Mucosa of rectum (tissue), 2 donors: ENCODE results near the gene MMEL1.

ENCODE experiments used
- H3K27ac ChIP-seq, 2 donors: one replicate each; pipeline ENCODE4 v1.7.0; 2013; ENCODE audit warnings: inconsistent platforms in 2 of 2, low read depth in 2 of 2, low read length in 2 of 2
- H3K27me3 ChIP-seq, 2 donors: one replicate each; pipeline ENCODE4 v1.7.0; 2013; ENCODE audit warnings: low read length in 2 of 2; ENCODE audit not compliant: control insufficient read depth in 2 of 2, insufficient read depth in 2 of 2
- H3K36me3 ChIP-seq, 2 donors: one replicate each; pipeline ENCODE4 v1.7.0; 2013; ENCODE audit warnings: low read length in 2 of 2; ENCODE audit not compliant: control insufficient read depth in 2 of 2, insufficient read depth in 2 of 2
- H3K4me1 ChIP-seq, 2 donors: one replicate each; pipeline ENCODE4 v1.7.0; 2013; ENCODE audit warnings: low read length in 2 of 2, mild to moderate bottlenecking in 1 of 2; ENCODE audit not compliant: control insufficient read depth in 2 of 2, insufficient read depth in 2 of 2
- H3K4me3 ChIP-seq, 2 donors: one replicate each; pipeline ENCODE4 v1.7.0; 2013; ENCODE audit warnings: low read length in 2 of 2
- H3K9ac ChIP-seq, 2 donors: one replicate each; pipeline ENCODE4 v1.7.0; 2013; ENCODE audit warnings: low read length in 2 of 2, low read depth in 1 of 2, mild to moderate bottlenecking in 1 of 2
- H3K9me3 ChIP-seq, 2 donors: one replicate each; pipeline ENCODE4 v1.7.0; 2013; ENCODE audit warnings: low read length in 2 of 2; ENCODE audit not compliant: control insufficient read depth in 2 of 2
- donor health status: healthy.
- donor health status: Normal muscosa, but diverticular disease.

MMEL1 gene

DNA sequence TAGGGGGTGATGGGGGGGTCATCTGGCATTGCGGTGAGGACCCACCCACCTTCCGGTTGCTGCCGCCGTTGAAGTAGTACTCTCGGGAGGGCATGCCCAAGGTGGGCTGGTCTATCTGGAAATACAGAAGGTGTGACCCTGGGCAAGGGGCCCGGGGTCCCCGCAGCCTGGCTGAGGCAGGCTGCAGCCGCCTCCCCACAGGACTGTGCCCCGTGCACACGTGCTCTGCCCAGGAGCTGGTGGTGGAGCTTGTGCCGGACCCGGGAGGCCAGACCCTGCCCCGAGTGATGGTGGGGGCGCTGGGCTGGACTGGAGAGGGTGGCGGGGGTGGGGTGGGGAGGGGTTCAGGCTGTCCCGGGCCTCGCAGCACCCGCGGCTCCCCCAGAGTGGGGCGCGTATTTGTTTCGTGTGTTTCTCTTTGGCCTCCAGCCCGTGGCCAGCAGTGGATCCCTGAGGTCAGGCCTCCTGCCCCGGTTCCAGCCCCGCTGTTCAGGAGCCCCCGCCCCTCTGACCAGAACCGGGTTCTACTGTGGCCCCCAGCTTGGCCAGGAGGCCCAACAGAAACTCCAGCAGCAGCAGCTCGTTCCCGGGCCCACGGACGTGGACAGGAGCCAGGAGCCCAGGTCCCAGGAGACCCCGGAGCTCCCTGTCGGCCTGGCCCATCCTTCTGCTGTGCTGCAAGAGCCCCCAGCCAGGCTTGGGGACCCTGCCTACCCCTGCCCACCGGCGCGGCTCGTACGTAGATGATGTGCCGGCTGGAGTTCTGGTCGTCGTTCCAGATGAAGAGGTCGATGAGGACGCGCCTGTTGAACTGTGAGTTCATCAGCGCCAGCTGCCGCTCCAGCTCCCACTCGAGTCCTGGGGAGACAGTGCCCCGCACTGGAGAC is 27.1 kb downstream of the MMEL1 start:
- Histone ChIP-seq H3K9ac (no peak overlapping the region), H3K27ac (no peak overlapping the region), H3K9me3 (no peaks in the 10 kb centered on the region), H3K4me1 (no peaks in the 10 kb centered on the region), H3K36me3 (no peaks in the 10 kb centered on the region), H3K4me3 (no peak overlapping the region), H3K27me3 (no peaks in the 10 kb centered on the region)

DNA sequence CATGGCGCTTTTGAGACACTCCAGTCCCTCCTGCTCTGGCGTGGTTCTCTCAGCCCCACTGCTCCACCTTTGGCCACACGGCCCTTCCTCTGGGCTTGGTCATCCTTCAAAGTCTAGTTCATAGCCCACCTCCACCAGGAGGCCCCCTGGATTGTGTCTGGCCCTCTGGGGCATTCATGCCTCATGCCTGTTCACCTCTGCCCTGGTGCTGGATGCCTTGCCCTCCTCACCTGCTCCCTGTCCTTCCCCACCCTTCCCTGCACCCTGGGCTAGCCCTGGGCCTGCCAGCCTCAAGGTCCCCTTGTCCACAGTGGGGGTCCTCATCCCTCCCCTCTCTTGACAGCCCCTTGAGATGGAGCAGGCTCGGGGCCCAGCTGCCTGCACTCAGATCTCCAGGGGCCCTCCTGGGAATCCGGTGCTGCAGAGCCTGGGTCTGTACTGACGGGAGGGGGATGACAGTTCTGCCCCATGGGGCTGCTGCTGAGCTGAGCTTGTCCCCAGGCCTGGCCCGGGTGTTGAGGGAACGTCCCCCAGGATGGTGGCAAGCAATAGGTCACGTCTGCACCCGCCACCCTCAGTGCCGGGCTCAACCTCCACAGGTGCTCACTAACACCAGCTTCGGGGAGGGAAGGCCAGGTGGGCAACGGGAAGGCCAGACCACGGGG is 27.8 kb downstream of the MMEL1 start:
- Histone ChIP-seq H3K27me3 (no peaks in the 10 kb centered on the region), H3K9ac (no peak overlapping the region)

DNA sequence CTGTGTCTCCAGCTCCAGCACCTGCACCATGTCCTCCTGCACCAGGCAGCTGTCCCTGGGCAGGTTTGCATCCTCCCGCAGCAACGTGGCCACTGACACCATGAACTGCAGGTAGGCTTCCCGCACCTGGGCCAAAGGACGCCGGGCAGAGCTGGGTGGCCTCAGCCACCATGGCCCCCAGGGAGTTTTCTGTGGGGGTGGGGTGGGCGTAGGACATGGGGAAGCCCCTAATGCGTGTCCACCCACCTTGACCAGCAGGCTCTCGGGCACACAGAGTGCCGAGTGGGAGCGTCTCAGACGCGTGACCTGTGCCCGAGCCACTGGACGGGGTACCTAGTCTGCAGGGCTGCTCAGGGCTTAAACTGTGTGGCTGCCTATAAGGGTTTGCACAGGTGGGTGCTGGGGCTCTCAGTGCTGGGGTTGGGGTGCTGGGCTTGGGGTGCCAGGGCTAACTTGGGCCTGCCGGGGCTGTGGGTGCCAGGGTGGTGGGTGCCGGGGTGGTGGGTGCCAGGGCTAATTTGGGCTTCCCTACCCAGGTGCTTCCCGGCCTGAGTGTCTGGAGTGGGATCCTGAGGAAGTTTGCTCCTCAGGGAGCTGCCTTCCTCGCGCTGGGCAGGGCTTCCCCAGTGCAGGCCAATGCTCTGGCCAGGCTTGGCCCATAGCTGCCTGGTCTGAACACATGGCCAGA is 28.5 kb downstream of the MMEL1 start:
- Histone ChIP-seq H3K27ac (no peak overlapping the region), H3K4me1 (no peaks in the 10 kb centered on the region), H3K9ac (no peak overlapping the region), H3K27me3 (no peaks in the 10 kb centered on the region), H3K36me3 (no peaks in the 10 kb centered on the region), H3K4me3 (no peak overlapping the region), H3K9me3 (no peaks in the 10 kb centered on the region)

More for the DNA sequence above, 27.8 kb downstream of the MMEL1 start:
- no peak overlapping the region for H3K27ac ChIP-seq
- no peak overlapping the region for H3K4me3 ChIP-seq
- H3K36me3 ChIP-seq: no peaks in the 10 kb centered on the region
- no peaks in the 10 kb centered on the region for H3K9me3 ChIP-seq
- no peaks in the 10 kb centered on the region for H3K4me1 ChIP-seq

DNA sequence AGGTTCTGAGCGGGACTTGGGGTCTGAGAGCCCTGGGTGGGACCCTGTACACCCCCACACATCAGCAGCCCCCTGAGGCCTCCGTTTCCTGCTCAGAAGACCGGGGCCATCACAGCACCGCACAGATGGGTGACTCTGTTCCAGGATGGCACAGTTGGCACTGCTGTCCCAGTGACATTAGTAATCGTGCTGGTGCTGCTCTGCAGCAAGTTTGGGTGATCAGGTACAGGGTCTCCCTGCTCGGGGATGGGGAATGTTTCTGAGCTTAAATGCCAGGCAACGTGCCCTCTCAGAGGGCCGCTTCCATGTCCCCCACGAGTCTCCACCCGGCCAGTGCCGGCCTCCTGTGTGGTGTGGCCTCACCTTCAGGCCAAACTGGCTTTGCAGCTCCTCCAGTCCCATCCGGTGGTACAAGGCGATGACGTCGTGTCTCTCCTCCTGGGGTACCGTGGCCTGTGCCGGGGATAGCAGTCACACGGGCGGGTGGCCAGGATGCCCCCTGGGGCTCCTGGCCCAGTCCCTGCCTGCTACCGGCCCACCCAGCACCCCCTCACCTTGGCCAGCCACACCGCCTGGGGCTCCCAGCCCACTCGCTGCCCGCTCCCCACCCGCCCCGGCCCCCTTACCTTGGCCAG is 29.2 kb downstream of the MMEL1 start:
- Histone ChIP-seq H3K9me3 (no peaks in the 10 kb centered on the region), H3K9ac (no peak overlapping the region), H3K27me3 (no peaks in the 10 kb centered on the region), H3K4me1 (no peaks in the 10 kb centered on the region), H3K27ac (no peak overlapping the region), H3K4me3 (no peak overlapping the region), H3K36me3 (no peaks in the 10 kb centered on the region)

DNA sequence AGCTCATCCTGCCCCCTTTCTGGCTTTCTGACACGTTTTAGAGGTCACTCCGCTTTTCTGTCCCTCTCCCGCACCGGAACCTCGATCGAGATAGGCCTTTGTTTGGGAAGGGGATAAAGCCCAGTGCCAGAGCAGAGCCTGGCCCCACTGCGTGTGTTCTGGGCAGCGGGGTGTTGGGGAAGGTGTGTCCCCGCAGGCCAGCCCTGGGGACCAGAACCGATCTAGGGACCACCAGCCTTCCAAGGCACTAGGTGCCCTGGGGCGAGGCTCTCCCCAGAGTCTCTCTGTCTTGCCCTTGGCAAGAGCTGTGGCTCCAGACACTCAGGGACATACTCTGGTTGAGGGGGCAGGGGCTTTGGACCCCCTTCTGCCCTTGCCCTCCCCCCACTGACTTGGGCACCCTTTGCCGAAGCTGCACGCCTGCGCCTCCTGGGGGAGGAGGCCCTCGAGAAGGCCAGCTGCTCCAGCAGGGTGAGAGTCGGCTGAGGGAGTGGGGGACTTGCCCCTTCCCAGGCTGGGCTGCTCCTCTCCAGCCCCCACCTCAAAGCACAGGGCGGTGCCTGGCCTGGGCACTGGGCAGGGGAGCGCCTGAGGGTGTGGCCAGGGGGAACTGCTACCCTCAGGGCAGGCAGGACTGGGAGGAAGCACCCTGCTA is 29.8 kb downstream of the MMEL1 start:
- no peaks in the 10 kb centered on the region for H3K36me3 ChIP-seq
- no peaks in the 10 kb centered on the region for H3K4me1 ChIP-seq
- H3K9me3 ChIP-seq: no peaks in the 10 kb centered on the region
- no peak overlapping the region for H3K9ac ChIP-seq
- no peak overlapping the region for H3K27ac ChIP-seq
- no peaks in the 10 kb centered on the region for H3K27me3 ChIP-seq
- no peak overlapping the region for H3K4me3 ChIP-seq

DNA sequence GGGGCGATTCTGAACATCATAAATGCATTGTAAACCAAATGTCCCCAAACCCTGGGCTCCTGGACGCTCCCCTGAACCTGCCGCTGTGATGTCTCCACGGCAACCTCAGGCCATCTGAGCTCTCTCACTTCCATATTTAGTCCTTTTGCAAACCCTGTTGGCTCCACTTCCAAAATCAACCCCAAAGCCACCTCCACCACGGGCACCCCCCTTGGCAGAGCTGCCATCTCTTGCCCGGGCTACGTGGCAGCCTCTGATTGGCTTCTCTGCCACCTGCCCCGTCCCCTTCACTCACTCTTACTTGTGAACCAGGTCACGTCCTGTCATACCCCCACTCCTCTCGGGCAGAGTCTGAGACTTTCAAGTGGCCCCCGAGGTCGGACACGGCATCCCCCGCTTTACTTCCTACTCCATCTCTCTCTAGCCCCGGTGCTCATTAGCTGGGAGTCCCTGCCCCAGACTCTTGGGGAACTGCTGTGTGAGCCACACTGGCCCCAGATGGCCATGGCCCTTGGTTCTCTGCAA is 30.4 kb downstream of the MMEL1 start:
- Histone ChIP-seq H3K9me3 (no peaks in the 10 kb centered on the region), H3K27ac (no peak overlapping the region), H3K9ac (no peak overlapping the region), H3K4me3 (no peak overlapping the region), H3K4me1 (no peaks in the 10 kb centered on the region), H3K36me3 (no peaks in the 10 kb centered on the region), H3K27me3 (no peaks in the 10 kb centered on the region)

DNA sequence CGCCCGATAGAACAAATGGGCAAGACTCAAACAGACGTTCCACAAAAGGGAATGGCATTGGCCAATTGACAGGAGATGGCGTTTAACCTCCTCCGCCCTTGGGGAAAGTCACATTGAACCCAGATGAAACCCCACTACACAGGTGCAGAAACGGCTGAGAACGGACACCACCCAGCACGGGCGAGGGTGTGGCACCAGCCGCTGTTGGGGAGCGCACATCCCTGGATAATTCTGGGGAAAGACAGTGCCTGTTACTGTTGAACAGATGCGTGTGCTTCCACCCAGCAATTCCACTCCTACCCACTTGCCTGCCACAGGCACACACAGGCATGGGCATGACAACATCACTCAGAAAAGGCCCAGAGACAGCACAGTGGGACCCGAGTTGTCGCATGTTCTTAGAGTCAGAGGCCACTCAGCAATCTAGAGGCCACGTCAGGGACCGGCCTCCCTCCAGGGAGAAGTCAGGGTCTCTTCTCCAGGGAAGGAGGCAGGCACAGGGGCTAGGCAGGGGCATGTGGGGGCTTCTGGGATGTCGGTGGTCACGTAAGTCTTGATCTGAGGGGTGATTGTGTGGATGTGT is 31.0 kb downstream of the MMEL1 start:
- H3K9me3 ChIP-seq: no peaks in the 10 kb centered on the region
- no peak overlapping the region for H3K9ac ChIP-seq
- H3K36me3 ChIP-seq: no peaks in the 10 kb centered on the region
- H3K27me3 ChIP-seq: no peaks in the 10 kb centered on the region
- no peak overlapping the region for H3K4me3 ChIP-seq
- H3K4me1 ChIP-seq: no peaks in the 10 kb centered on the region
- no peak overlapping the region for H3K27ac ChIP-seq

DNA sequence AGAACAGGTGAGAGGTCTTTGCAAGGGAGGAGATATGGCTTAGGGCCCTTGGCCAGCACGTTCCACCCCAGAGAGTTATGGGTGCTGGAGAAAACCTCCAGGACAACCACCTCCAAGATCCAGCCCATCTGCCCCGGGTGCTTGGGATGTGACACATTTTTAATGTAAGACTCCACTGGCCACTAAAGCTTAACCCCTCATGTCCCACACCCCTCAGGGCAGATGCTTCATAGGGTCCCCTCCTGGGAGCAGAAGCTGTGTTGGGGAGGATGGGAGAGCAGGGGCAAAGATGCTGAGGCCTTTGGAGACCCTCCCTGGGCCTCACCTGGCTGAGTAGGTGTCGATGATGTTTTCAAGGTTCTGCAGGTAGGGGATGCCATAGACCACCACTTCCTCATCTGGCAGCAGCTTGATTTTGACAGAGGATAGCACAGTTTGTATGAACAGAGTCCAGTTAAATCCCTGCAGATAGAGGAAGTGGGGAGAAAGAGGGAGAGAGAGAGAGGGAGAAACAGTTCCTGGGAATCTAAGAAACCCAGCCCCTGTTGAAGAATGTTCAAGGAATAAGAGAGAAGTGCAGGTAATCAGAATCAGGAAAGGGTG is 34.4 kb downstream of the MMEL1 start:
- H3K36me3 ChIP-seq: no peaks in the 10 kb centered on the region
- no peaks in the 10 kb centered on the region for H3K9me3 ChIP-seq
- peaks cover 6 to 7% of the 10 kb centered on the region in 2 donors for H3K4me1 ChIP-seq
- no peak overlapping the region for H3K9ac ChIP-seq
- H3K27me3 ChIP-seq: no peaks in the 10 kb centered on the region
- no peak overlapping the region for H3K4me3 ChIP-seq
- no peak overlapping the region for H3K27ac ChIP-seq
